ENCODE data around the gene PRRT1.
"Not testable (repeated sequence)": the region's sequence is repeated elsewhere in the genome, so short reads cannot be mapped to it uniquely, and the experiment has no call there.

The PRRT1 gene

GRCh38 chr6:32195652-32195901, 43.8 kb upstream of the PRRT1 start:
- DNase-seq (ENCODE audit: low spot score), result no peak
- TF ChIP-seq CTCF (IDR thresholded peaks at IDR 0.05; ENCODE audit: extremely low read depth, missing control alignments), result no peak

GRCh38 chr6:32194825-32195651, 43.3 kb upstream of the PRRT1 start:
- TF ChIP-seq CTCF (IDR thresholded peaks at IDR 0.05; ENCODE audit: extremely low read depth, missing control alignments), result peak; percentile 21

GRCh38 chr6:32194388-32194787, 42.6 kb upstream of the PRRT1 start:
- DNase-seq (ENCODE audit: low spot score), result no peak
- TF ChIP-seq CTCF (IDR thresholded peaks at IDR 0.05; ENCODE audit: extremely low read depth, missing control alignments), result no peak

More at GRCh38 chr6:32194825-32195651, 43.3 kb upstream of the PRRT1 start:
- DNase-seq (ENCODE audit: low spot score), result no peak

DNA sequence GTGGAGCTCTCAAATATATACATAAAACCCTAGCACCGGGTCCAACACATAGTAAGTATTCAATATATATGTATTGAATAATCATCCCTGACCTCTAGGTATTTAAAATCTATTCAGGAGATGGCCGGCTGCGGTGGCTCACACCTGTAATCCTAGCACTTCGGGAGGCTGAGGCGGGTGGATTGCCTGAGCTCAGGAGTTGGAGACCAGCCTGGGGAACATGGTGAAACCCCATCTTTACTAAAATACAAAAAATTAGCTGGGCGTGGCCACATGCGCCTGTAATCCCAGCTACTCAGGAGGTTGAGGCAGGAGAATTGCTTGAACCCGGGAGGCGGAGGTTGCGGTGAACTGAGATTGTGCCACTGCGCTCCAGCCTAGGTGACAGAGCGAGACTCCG, 41.4 kb upstream of the PRRT1 start:
- DNase-seq (ENCODE audit: low spot score), result not testable (repeated sequence)

DNA sequence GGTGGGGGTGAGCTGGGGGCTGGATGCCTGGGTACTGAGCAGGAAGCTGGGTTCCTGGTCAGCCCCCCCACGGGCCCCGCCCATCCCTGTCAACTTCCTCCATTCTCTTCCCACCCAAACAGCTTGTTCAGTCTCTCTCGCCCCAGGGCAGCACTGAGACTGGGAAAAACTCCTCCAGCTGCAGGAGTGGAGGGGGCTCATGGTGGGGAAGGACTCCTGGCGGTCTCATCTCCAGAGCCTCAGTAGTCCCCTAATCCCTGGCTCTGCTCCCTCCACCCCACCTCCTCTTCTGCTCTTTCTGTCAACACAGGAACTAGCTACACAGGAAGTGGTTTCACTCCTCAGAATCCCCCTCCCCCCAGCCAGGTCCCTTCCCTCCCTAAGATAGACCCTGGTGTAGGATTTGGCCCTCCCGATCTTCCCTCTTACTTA, 40.9 kb upstream of the PRRT1 start, which contains the start of gene GPSM3:
Gene GPSM3, minus strand, starts transcription at position 36 of the 432 bp plus-strand sequence. CDS start 130 bp downstream, outside the sequence.
- TF ChIP-seq CTCF (IDR thresholded peaks at IDR 0.05; ENCODE audit: extremely low read depth, missing control alignments), result no peak
- DNase-seq (ENCODE audit: low spot score), result peak; percentile 44

GRCh38 chr6:32191696-32192607, 40.2 kb upstream of the PRRT1 start:
- TF ChIP-seq CTCF (IDR thresholded peaks at IDR 0.05; ENCODE audit: extremely low read depth, missing control alignments), result no peak
- DNase-seq (ENCODE audit: low spot score), result no peak

GRCh38 chr6:32190911-32191677, 39.4 kb upstream of the PRRT1 start:
- DNase-seq (ENCODE audit: low spot score), result no peak
- no peak for TF ChIP-seq CTCF (IDR thresholded peaks at IDR 0.05; ENCODE audit: extremely low read depth, missing control alignments)

All from GM20000 (cell line).